GM23338 (cell line): ENCODE results near the gene NT5C2.
"Not testable (repeated sequence)": the region's sequence is repeated elsewhere in the genome, so short reads cannot be mapped to it uniquely, and the experiment has no call there.

Experiments
- CREB1 ChIP-seq: fragments of 250-450 bp; sonication (Bioruptor Pico); IDR thresholded peaks from 2 replicates; pipeline ENCODE4 v1.5.0; 2020; ENCODE audit warnings: low read depth, mild to moderate bottlenecking, moderate library complexity
- ETS1 ChIP-seq: IDR thresholded peaks from 2 replicates; pipeline ENCODE4 v1.6.1; 2016; ENCODE audit warnings: antibody characterized with exemption
- EZH2 ChIP-seq: fragments of 200-600 bp; sonication (generic); IDR thresholded peaks from one replicate; pipeline ENCODE4 v1.8.0; 2017; ENCODE audit warnings: antibody characterized with exemption, mild to moderate bottlenecking, low read depth; ENCODE audit not compliant: unreplicated experiment
- EZH2phosphoT487 ChIP-seq: fragments of 200-600 bp; sonication (generic); IDR thresholded peaks from one replicate; pipeline ENCODE4 v1.8.1; 2018; ENCODE audit warnings: antibody characterized with exemption; ENCODE audit not compliant: unreplicated experiment
- JUNB ChIP-seq: IDR thresholded peaks from one replicate; pipeline ENCODE4 v1.6.1; 2016; ENCODE audit warnings: antibody characterized with exemption; ENCODE audit not compliant: unreplicated experiment
- POLR2AphosphoS5 ChIP-seq: IDR thresholded peaks from 2 replicates; pipeline ENCODE4 v1.6.1; 2016; ENCODE audit warnings: antibody characterized with exemption, low read depth
- REST ChIP-seq: IDR thresholded peaks from one replicate; pipeline ENCODE4 v1.6.1; 2018; ENCODE audit warnings: antibody characterized with exemption; ENCODE audit not compliant: unreplicated experiment
- STAT1 ChIP-seq: IDR thresholded peaks from one replicate; pipeline ENCODE4 v1.6.1; 2016; ENCODE audit warnings: antibody characterized with exemption; ENCODE audit not compliant: unreplicated experiment
- ZNF331 ChIP-seq: fragments of 250-450 bp; sonication (Bioruptor Pico); IDR thresholded peaks from 2 replicates; pipeline ENCODE4 v1.5.0; 2020; ENCODE audit warnings: low read depth, mild to moderate bottlenecking, moderate library complexity
- TF ChIP-seq, protein P1 (sequence below), 2 experiments: fragments of 200-600 bp in 1 of 2; sonication (generic) in 1 of 2; conservative IDR thresholded peaks; 2 replicates each; pipeline versions ENCODE4 v1.5.1 to v1.6.1; 2016 to 2017; ENCODE audit warnings: antibody characterized with exemption in 2 of 2, low read depth in 2 of 2, mild to moderate bottlenecking in 2 of 2, moderate library complexity in 1 of 2

GRCh38 chr10:103183991-103184451, 9.1 kb downstream of the NT5C2 start:
- TF ChIP-seq, protein P1, sequence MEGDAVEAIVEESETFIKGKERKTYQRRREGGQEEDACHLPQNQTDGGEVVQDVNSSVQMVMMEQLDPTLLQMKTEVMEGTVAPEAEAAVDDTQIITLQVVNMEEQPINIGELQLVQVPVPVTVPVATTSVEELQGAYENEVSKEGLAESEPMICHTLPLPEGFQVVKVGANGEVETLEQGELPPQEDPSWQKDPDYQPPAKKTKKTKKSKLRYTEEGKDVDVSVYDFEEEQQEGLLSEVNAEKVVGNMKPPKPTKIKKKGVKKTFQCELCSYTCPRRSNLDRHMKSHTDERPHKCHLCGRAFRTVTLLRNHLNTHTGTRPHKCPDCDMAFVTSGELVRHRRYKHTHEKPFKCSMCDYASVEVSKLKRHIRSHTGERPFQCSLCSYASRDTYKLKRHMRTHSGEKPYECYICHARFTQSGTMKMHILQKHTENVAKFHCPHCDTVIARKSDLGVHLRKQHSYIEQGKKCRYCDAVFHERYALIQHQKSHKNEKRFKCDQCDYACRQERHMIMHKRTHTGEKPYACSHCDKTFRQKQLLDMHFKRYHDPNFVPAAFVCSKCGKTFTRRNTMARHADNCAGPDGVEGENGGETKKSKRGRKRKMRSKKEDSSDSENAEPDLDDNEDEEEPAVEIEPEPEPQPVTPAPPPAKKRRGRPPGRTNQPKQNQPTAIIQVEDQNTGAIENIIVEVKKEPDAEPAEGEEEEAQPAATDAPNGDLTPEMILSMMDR (conservative IDR thresholded peaks at IDR 0.05; ENCODE audit: low read depth in 2 of 2): not testable (repeated sequence)
- TF ChIP-seq ETS1; EZH2; EZH2phosphoT487; ZNF331 (CRISPR knock-in tag); POLR2AphosphoS5; REST; STAT1; JUNB; CREB1 (CRISPR knock-in tag): not testable (repeated sequence)
